ENCODE results near the gene RAPGEF2. TPM values are rescaled to one million over a fixed set of nuclear protein-coding genes. Genes with fewer than 3 reads are reported as not detected.

RAPGEF2 gene
- total and polyA plus RNA-seq, 2 donors (not counting 1 experiment from before 2014, with no cell fraction given): 10.9 to 45.8 TPM

- DNase-seq (no peak), ATAC-seq (ENCODE audit: low read depth) (no peak)
- Histone ChIP-seq H3K79me2 (ENCODE audit: control insufficient read depth, insufficient read depth, low read length) (peaks cover 42% of the 10 kb centered on the region), H3K9ac (ENCODE audit: low read length) (peak overlapping the region; percentile 68), H3K4me3 (ENCODE audit: control extremely low read depth in 1 of 5, extremely low read depth in 1 of 5, insufficient read depth in 1 of 5, low read depth in 2 of 5, low read length in 4 of 5) (peak overlapping the region; percentile 50 to 89 (median 81)), H2AFZ (ENCODE audit: insufficient read depth, low read depth, low read length, poor library complexity, severe bottlenecking) (no peak overlapping the region), H3K9me3 (ENCODE audit: control extremely low read depth in 1 of 3, control insufficient read depth in 2 of 3, insufficient read depth in 1 of 3, low read length in 2 of 3) (no peaks in the 10 kb centered on the region), H3K36me3 (replicated peaks in 1 of 2; ENCODE audit: control extremely low read depth in 1 of 2, control insufficient read depth in 1 of 2, extremely low read depth in 1 of 2, insufficient read depth in 2 of 2, low read length in 1 of 2) (no peaks in the 10 kb centered on the region), H3K27me3 (replicated peaks in 1 of 4; ENCODE audit: control extremely low read depth in 1 of 4, control insufficient read depth in 3 of 4, insufficient read depth in 4 of 4, low read length in 3 of 4) (peaks cover 0 to 5% (median 0%) of the 10 kb centered on the region in 4 experiments), H4K20me1 (ENCODE audit: control insufficient read depth, insufficient read depth, low read length, poor library complexity, severe bottlenecking) (peaks cover 31% of the 10 kb centered on the region), H3K4me1 (ENCODE audit: control insufficient read depth in 2 of 2, insufficient read depth in 2 of 2, low read length in 2 of 2) (peaks cover 26 to 30% of the 10 kb centered on the region in 2 donors), H3K4me2 (replicated peaks; ENCODE audit: low read depth, low read length, poor library complexity, severe bottlenecking) (peak overlapping the region; percentile 94), H3K27ac (ENCODE audit: low read length in 2 of 2) (no peak overlapping the region)
- peaks cover 43% of the 10 kb centered on the region for H3K4me1 Mint-ChIP-seq
- peak overlapping the region; percentile 80 for H3K27ac Mint-ChIP-seq
- ChIA-PET POLR2A (interaction anchor here (0.7 kb wide), 1 partner anchor 55 kb away, joined by 3 read pairs; no protein-coding TSS in a partner anchor), CTCF (interaction anchor here (1.9 kb wide), 1 partner anchor 53 kb away, joined by 4 read pairs; no protein-coding TSS in a partner anchor)
- no peak for TF ChIP-seq EZH2 (IDR thresholded peaks at IDR 0.05; ENCODE audit: borderline replicate concordance, insufficient read depth, low read depth, low read length, poor library complexity, severe bottlenecking)
- no peak for TF ChIP-seq CTCF (IDR thresholded peaks at IDR 0.05)
- H3K27me3 Mint-ChIP-seq: no peaks in the 10 kb centered on the region
- intact Hi-C loops (cut with micrococcal nuclease): loop anchor here (2.0 to 5.0 kb wide), 2 partner anchors 52 to 72 kb away; no protein-coding TSS in a partner anchor
- WGBS (ENCODE audit: insufficient coverage): no CpG with 5 or more reads among the region's 9 CpGs
- H3K4me3 Mint-ChIP-seq: peak overlapping the region; percentile 84
- H3K9me3 Mint-ChIP-seq (ENCODE audit: insufficient read depth): no peaks in the 10 kb centered on the region
Observed at GRCh38 chr4:159104694-159105414, 2.0 kb downstream of the RAPGEF2 start.

- CTCF ChIA-PET: interaction anchor here (1.9 kb wide), 1 partner anchor 54 kb away, joined by 4 read pairs; no protein-coding TSS in a partner anchor
- Histone ChIP-seq H3K27ac (ENCODE audit: low read length in 2 of 2) (no peak overlapping the region), H3K4me2 (replicated peaks; ENCODE audit: low read depth, low read length, poor library complexity, severe bottlenecking) (peak overlapping the region; percentile 94), H3K4me1 (ENCODE audit: control insufficient read depth in 2 of 2, insufficient read depth in 2 of 2, low read length in 2 of 2) (peaks cover 26 to 30% of the 10 kb centered on the region in 2 donors), H3K4me3 (ENCODE audit: control extremely low read depth in 1 of 5, extremely low read depth in 1 of 5, insufficient read depth in 1 of 5, low read depth in 2 of 5, low read length in 4 of 5) (no peak overlapping the region), H3K27me3 (replicated peaks in 1 of 4; ENCODE audit: control extremely low read depth in 1 of 4, control insufficient read depth in 3 of 4, insufficient read depth in 4 of 4, low read length in 3 of 4) (peaks cover 0 to 5% (median 0%) of the 10 kb centered on the region in 4 experiments), H3K79me2 (ENCODE audit: control insufficient read depth, insufficient read depth, low read length) (peaks cover 43% of the 10 kb centered on the region), H2AFZ (ENCODE audit: insufficient read depth, low read depth, low read length, poor library complexity, severe bottlenecking) (no peak overlapping the region), H3K9ac (ENCODE audit: low read length) (no peak overlapping the region), H3K36me3 (replicated peaks in 1 of 2; ENCODE audit: control extremely low read depth in 1 of 2, control insufficient read depth in 1 of 2, extremely low read depth in 1 of 2, insufficient read depth in 2 of 2, low read length in 1 of 2) (no peaks in the 10 kb centered on the region), H4K20me1 (ENCODE audit: control insufficient read depth, insufficient read depth, low read length, poor library complexity, severe bottlenecking) (peaks cover 37% of the 10 kb centered on the region), H3K9me3 (ENCODE audit: control extremely low read depth in 1 of 3, control insufficient read depth in 2 of 3, insufficient read depth in 1 of 3, low read length in 2 of 3) (no peaks in the 10 kb centered on the region)
- DNase-seq (peak; percentile 52), ATAC-seq (ENCODE audit: low read depth) (no peak)
- Mint-ChIP-seq H3K4me1 (peaks cover 43% of the 10 kb centered on the region), H3K4me3 (peak overlapping the region; percentile 84), H3K27ac (peak overlapping the region; percentile 42), H3K27me3 (no peaks in the 10 kb centered on the region), H3K9me3 (ENCODE audit: insufficient read depth) (no peaks in the 10 kb centered on the region)
- TF ChIP-seq CTCF (IDR thresholded peaks at IDR 0.05) (no peak), EZH2 (IDR thresholded peaks at IDR 0.05; ENCODE audit: borderline replicate concordance, insufficient read depth, low read depth, low read length, poor library complexity, severe bottlenecking) (no peak)
- intact Hi-C loops (cut with micrococcal nuclease): loop anchor here (2.0 kb wide), 1 partner anchor 53 kb away; no protein-coding TSS in a partner anchor
- POLR2A ChIA-PET: no interaction called here
- WGBS (ENCODE audit: insufficient coverage): 100% methylated on average over 1 of the region's 4 CpGs
Observed at GRCh38 chr4:159105761-159106243, 2.9 kb downstream of the RAPGEF2 start.

Measured in B cell (primary cell).